Muscle of leg (tissue), 11 donors: ENCODE results near the gene HACD3. TPM values are rescaled to one million over a fixed set of nuclear protein-coding genes. Genes with fewer than 3 reads are reported as not detected.
A peak's percentile ranks its signal among the peaks of the same experiment; 100 is the strongest.

Experiments used
- DNase-seq: peaks from one replicate; pipeline ENCODE4 v3.0.0; 2013
- H3K27ac ChIP-seq: one replicate; pipeline ENCODE4 v1.5.1; 2013; ENCODE audit warnings: mild to moderate bottlenecking, low read length, control low read depth
- H3K27me3 ChIP-seq: one replicate; pipeline ENCODE4 v1.6.1; 2013; ENCODE audit warnings: low read length; ENCODE audit not compliant: control insufficient read depth, insufficient read depth
- H3K36me3 ChIP-seq: one replicate; pipeline ENCODE4 v1.6.1; 2013; ENCODE audit warnings: low read length; ENCODE audit not compliant: control insufficient read depth, insufficient read depth
- H3K4me1 ChIP-seq: one replicate; pipeline ENCODE4 v1.6.1; 2013; ENCODE audit warnings: low read length; ENCODE audit not compliant: control insufficient read depth, insufficient read depth
- H3K4me3 ChIP-seq: one replicate; pipeline ENCODE4 v1.5.1; 2013; ENCODE audit warnings: low read length, control low read depth
- H3K9me3 ChIP-seq: replicated peaks from 2 replicates; pipeline ENCODE4 v1.6.1; 2013; ENCODE audit warnings: low read depth, low read length; ENCODE audit not compliant: control insufficient read depth
- WGBS: methylation state at CpG from one replicate; pipeline ENCODE4 v1.1.5; 2013; ENCODE audit warnings: missing lambda C conversion rate; ENCODE audit not compliant: insufficient coverage; 5-methylcytosine and 5-hydroxymethylcytosine counted together
- polyA plus RNA-seq, 8 donors: library from polyadenylated mRNA; unstranded; fragments of 120-200 nt; gene quantifications; one replicate each; pipeline versions ENCODE4 v1.2.1 to v1.2.3, GENCODE V29; 2013; ENCODE audit warnings: inconsistent platforms in 1 of 8, low replicate concordance in 1 of 8; ENCODE audit not compliant: insufficient read length in 8 of 8, insufficient read depth in 1 of 8
- total RNA-seq: library from RNA; stranded (reverse); fragments of 120-200 nt; gene quantifications from one replicate; pipeline ENCODE4 v1.2.4, GENCODE V29; 2013

HACD3 gene
- total and polyA plus RNA-seq, 9 donors: 40.0 to 58.2 (median 45.3) TPM

DNA sequence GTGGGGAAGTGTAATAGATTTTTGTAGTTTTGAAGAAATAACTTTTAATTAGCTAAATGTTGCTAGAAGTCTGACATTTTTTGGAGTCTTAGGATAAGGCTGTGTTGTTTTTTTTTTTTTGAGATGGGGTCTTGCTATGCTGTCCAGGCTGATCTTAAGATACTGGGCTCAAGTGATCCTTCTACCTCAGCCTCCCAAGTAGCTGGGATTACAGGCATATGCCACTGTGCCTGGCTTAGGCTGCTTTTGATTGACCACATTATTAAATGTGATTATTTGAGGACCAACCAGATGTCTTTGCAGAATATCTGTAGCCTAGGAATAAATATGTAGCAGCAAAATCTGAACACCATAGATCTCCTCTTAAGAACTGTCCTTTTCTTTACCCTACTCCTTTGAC, 29.7 kb downstream of the HACD3 start:
- Histone ChIP-seq H3K27me3 (no peaks in the 10 kb centered on the region), H3K4me1 (no peaks in the 10 kb centered on the region), H3K4me3 (no peak overlapping the region), H3K9me3 (no peaks in the 10 kb centered on the region), H3K27ac (no peak overlapping the region), H3K36me3 (peaks cover 61% of the 10 kb centered on the region)
- DNase-seq: no peak

DNA sequence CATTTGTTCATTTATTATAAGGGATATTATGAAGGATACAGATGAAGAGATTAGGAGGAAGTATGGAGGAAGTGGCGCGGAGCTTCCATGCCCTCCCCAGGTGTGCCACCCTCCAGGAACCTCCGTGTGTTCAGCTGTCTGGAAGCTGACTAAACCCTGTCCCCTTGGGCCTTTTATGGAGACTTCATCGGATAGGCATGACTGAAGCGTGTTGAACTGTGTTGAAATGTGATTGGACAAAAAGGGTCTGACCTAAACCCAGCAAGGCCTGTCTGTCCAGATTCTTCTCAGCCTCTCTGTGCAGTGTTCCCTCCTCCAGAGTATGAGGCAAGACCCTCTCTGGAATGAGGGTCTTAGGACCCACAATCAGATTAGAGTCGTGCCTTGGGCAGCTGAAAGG, 31.7 kb downstream of the HACD3 start:
- DNase-seq: no peak
- H3K4me3 ChIP-seq: no peak overlapping the region
- no peaks in the 10 kb centered on the region for H3K4me1 ChIP-seq
- H3K9me3 ChIP-seq: peaks cover 2% of the 10 kb centered on the region
- H3K27ac ChIP-seq: no peak overlapping the region
- H3K36me3 ChIP-seq: peaks cover 67% of the 10 kb centered on the region
- H3K27me3 ChIP-seq: no peaks in the 10 kb centered on the region
- WGBS: 100% methylated on average over 2 of the region's 6 CpGs

DNA sequence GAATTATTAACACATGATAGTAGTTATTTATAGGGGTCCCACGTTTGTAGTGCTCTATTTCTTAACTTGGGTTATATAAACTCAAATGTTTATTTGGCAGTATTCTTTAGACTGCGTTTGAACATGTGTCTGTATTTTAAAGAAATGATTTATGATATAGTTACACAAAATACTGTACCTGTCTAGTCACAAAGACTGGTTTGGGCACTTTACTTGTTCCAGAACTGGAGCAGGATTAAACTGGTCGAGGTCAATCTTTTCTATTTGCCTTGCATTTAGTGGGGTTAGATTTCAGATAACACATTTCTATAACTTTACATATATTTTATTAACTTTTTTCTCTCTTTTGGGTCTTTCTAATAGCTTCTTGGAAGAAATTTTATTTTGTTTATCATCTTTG, 39.5 kb downstream of the HACD3 start:
- WGBS: no CpG with 5 or more reads among the region's 3 CpGs
- Histone ChIP-seq H3K4me1 (no peaks in the 10 kb centered on the region), H3K27me3 (no peaks in the 10 kb centered on the region), H3K9me3 (peaks cover 4% of the 10 kb centered on the region), H3K27ac (no peak overlapping the region), H3K36me3 (peaks cover 62% of the 10 kb centered on the region), H3K4me3 (no peak overlapping the region)
- DNase-seq: no peak

DNA sequence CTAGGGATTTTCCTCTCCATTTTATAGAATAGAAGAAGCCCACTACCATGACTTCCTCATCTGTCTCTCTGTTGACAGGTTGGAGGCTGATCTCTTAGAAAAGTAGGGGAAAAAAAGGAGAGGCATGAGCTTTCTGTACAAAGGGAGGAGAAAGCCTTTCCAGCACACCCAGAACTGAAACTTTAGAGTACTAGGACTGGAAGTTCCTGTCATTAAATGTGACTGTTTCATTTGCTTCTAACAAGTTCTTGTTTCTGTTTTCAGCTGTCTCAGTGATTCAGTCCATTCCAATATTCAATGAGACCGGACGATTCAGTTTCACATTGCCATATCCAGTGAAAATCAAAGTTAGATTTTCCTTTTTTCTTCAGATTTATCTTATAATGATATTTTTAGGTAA, 41.7 kb downstream of the HACD3 start:
- Histone ChIP-seq H3K4me3 (no peak overlapping the region), H3K9me3 (peaks cover 2% of the 10 kb centered on the region), H3K27ac (no peak overlapping the region), H3K27me3 (no peaks in the 10 kb centered on the region), H3K4me1 (no peaks in the 10 kb centered on the region), H3K36me3 (peaks cover 46% of the 10 kb centered on the region)
- no peak for DNase-seq
- no CpG with 5 or more reads among the region's 2 CpGs for WGBS

DNA sequence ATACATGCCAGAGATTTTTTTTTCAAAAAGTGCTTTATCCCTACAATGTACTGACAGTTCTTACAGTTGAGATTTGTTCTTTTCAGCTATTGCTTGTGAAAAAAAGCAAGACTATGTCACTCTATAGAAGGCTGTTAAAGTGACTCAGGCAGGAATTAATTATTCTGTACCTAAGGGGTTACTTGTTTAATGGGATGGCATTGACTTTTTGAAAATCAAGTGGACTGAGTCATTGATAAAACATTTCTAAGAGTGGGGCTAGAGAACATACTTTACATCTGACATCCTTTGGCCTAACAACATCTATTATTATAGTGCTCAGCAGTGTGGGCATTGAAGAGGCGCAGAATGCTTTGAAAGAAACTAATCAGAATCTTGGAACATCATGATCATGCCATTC, 46.4 kb downstream of the HACD3 start:
- H3K9me3 ChIP-seq: no peaks in the 10 kb centered on the region
- H3K27me3 ChIP-seq: no peaks in the 10 kb centered on the region
- H3K27ac ChIP-seq: no peak overlapping the region
- no peak for DNase-seq
- H3K36me3 ChIP-seq: peaks cover 49% of the 10 kb centered on the region
- no CpG with 5 or more reads among the region's 1 CpG for WGBS
- H3K4me1 ChIP-seq: no peaks in the 10 kb centered on the region
- H3K4me3 ChIP-seq: no peak overlapping the region

DNA sequence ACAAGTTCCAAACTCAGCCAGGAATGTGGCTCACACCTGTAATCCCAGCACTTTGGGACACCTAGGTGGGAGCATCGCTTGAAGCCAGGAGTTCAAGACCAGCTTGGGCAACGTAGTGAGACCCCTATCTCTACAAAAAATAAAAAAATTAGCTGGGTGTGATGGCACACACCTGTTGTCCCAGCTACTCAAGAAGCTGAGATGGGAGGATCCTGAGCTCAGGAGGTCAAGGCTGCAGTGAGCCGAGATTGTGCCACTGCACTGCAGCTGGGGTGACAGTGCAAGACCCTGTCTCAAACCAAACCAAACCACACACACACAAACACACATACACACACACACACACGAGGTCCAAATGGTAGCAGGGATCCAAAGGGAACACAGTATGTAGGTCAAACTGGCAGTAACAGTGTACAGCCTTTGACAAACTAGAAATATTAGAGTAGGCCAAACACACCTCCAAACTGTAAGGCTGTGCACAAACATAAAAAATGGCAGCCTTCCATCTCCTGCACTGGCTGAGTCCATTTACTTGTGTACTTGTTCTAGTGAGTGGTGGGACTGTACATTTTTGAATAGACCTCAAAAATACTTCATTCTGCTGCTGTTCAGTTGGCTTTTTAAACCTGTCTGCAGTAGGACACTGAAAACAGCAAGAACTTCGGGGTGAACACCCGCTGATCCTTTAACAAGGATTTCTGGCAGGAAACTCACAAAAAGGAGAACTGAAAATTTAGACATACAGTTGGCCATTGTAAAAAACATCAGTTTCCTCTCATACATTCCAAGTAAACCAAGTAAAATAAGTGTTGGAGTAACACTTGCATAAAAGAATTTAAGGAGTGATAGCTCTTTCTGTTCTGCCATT, 47.1 kb downstream of the HACD3 start:
- no peak overlapping the region for H3K4me3 ChIP-seq
- no peaks in the 10 kb centered on the region for H3K9me3 ChIP-seq
- no peaks in the 10 kb centered on the region for H3K27me3 ChIP-seq
- no peaks in the 10 kb centered on the region for H3K4me1 ChIP-seq
- 60% methylated on average over 1 of the region's 6 CpGs for WGBS
- peaks cover 45% of the 10 kb centered on the region for H3K36me3 ChIP-seq
- no peak overlapping the region for H3K27ac ChIP-seq
- peak; percentile 5 for DNase-seq

DNA sequence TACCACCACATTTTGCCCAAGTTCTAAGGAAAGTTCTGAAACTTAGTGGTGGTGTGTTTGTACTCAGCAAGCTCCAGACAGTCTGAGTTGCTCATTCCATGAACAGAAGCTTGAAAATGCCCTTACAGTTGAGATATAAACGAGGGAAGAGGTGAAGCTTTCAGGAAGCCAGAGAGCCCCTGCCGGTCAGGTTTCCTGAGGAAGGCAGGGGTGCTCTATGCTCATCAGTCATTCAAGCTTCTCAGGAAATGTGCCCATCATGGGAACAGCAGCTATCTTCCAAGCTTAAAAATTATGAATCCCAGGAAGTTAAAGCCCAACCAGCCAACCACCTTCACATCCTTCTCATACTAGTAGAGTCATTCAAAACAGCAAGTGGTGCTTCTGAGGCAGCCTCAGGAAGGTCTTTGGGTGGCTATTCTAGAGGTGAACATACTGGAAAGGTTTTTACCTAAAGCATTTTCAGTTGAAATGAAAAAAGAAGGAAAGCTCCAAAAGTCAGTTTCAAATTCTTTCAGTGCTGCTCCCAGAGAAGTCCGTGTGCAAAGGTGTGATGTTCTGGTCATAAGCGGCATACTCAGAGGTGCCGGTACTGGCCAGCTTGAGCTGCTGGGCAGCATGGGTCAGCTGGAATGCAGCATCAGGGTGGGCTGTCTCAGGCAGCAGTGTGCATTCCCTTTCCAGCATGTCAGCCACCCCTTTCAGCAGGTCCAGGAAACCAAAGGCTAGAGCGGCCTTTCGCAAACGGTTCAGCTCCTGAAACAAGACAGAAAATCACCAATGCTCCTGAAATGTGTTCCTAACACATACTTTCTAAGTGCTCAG, 48.9 kb downstream of the HACD3 start:
- WGBS: 79% methylated on average over 8 of the region's 8 CpGs
- no peak overlapping the region for H3K4me3 ChIP-seq
- DNase-seq: no peak
- no peak overlapping the region for H3K27ac ChIP-seq
- H3K27me3 ChIP-seq: no peaks in the 10 kb centered on the region
- H3K36me3 ChIP-seq: peaks cover 44% of the 10 kb centered on the region
- no peaks in the 10 kb centered on the region for H3K9me3 ChIP-seq
- H3K4me1 ChIP-seq: no peaks in the 10 kb centered on the region

DNA sequence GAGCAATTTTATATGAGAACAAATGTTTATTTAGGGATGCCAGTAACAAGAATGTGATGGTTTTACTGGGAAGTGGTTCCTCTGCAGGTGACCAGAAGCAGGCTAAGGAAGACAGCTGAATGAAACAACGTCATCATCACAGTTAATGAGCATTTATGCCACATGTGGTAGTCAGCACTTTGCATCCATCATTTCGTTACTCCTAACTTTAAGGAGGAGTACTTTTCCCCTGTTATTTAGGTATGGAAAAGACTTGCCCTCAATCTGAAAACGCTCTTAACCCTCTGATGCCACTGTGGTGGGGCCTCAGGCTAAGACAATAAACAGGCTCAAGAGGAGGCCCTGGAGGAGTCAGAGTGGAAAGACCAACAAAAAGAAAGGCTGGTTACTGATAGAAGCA, 49.5 kb downstream of the HACD3 start:
- Histone ChIP-seq H3K27me3 (no peaks in the 10 kb centered on the region), H3K9me3 (no peaks in the 10 kb centered on the region), H3K4me3 (no peak overlapping the region), H3K36me3 (peaks cover 43% of the 10 kb centered on the region), H3K27ac (no peak overlapping the region), H3K4me1 (no peaks in the 10 kb centered on the region)
- no CpG with 5 or more reads among the region's 3 CpGs for WGBS
- no peak for DNase-seq

DNA sequence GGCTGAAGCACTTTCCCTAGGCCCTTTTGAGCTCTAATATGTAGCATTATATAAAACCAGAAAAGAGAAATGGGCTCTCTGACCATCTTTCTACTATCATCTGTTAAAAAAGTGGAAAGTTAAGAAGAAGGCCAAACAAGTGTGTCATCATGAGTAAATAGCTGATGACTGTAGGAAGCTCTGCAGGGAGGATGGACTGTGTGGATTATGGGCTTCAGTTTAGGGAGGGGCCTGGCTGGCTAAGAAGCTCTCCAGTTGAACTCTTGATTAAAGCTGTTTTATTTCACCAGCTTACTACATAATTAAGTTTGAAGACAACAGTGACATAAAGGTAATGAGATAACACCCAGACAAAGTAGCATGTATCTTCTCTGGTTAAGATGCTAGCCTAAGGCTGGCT, 50.0 kb downstream of the HACD3 start:
- Histone ChIP-seq H3K36me3 (peaks cover 43% of the 10 kb centered on the region), H3K9me3 (no peaks in the 10 kb centered on the region), H3K4me1 (no peaks in the 10 kb centered on the region), H3K27me3 (no peaks in the 10 kb centered on the region), H3K4me3 (no peak overlapping the region), H3K27ac (no peak overlapping the region)
- DNase-seq: no peak

DNA sequence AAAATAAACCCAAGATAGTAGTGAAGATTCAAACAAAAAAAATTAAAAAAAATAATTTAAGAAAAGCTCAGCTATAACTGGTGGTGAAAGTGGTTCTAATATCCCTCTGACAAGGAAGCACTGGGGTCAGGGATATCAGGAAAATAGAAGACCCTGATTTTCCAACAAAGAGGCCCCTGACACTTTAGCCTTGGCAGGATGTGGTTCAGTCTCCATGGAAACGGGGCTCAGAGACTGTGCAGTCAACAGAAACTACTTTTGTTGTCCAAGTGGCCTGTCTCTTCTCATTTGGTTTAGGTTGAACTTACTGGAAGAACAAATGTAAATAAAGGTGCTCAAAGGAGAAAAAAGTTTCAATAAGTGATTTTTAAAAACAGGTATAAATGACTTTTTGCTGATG, 53.4 kb downstream of the HACD3 start:
- H3K36me3 ChIP-seq: peaks cover 42% of the 10 kb centered on the region
- no peaks in the 10 kb centered on the region for H3K9me3 ChIP-seq
- H3K4me1 ChIP-seq: no peaks in the 10 kb centered on the region
- no peak overlapping the region for H3K4me3 ChIP-seq
- DNase-seq: peak; percentile 44
- no peaks in the 10 kb centered on the region for H3K27me3 ChIP-seq
- WGBS: 67% methylated on average over 1 of the region's 1 CpG
- H3K27ac ChIP-seq: peak overlapping the region; percentile 44
